Parathyroid adenoma (tissue), 2 donors: ENCODE results near the gene MLLT1.

Experiments used
- H2AFZ ChIP-seq: fragments of 300-600 bp; sonication (generic); one replicate; pipeline ENCODE4 v1.7.0; 2017; ENCODE audit warnings: antibody characterized with exemption, mild to moderate bottlenecking
- H3K27ac ChIP-seq: fragments of 300-600 bp; sonication (generic); one replicate; pipeline ENCODE4 v1.7.0; 2017
- H3K27me3 ChIP-seq: fragments of 300-600 bp; sonication (generic); one replicate; pipeline ENCODE4 v1.7.0; 2017; ENCODE audit warnings: low read length; ENCODE audit not compliant: control insufficient read depth, insufficient read depth
- H3K36me3 ChIP-seq: fragments of 300-600 bp; sonication (generic); one replicate; pipeline ENCODE4 v1.7.0; 2017; ENCODE audit warnings: low read length; ENCODE audit not compliant: control insufficient read depth, insufficient read depth
- H3K4me1 ChIP-seq: fragments of 300-600 bp; sonication (generic); one replicate; pipeline ENCODE4 v1.7.0; 2017; ENCODE audit warnings: control low read depth
- H3K4me2 ChIP-seq: fragments of 300-600 bp; sonication (generic); one replicate; pipeline ENCODE4 v1.7.0; 2017; ENCODE audit warnings: low read length
- H3K4me3 ChIP-seq: fragments of 300-600 bp; sonication (generic); one replicate; pipeline ENCODE4 v1.7.0; 2017; ENCODE audit warnings: low read depth, low read length
- H3K79me2 ChIP-seq: fragments of 300-600 bp; sonication (generic); one replicate; pipeline ENCODE4 v1.7.0; 2017; ENCODE audit warnings: control low read depth
- H3K9ac ChIP-seq: fragments of 300-600 bp; sonication (generic); one replicate; pipeline ENCODE4 v1.7.0; 2017; ENCODE audit warnings: mild to moderate bottlenecking
- H3K9me3 ChIP-seq: fragments of 300-600 bp; sonication (generic); one replicate; pipeline ENCODE4 v1.7.0; 2017; ENCODE audit warnings: low read length; ENCODE audit not compliant: control insufficient read depth
- TF ChIP-seq, protein P1 (sequence below): fragments of 300-600 bp; sonication (generic); IDR thresholded peaks from one replicate; pipeline ENCODE4 v1.7.0; 2017; ENCODE audit warnings: antibody characterized with exemption, mild to moderate bottlenecking
- donor health status: primary hyperparathyroidism.

Gene MLLT1

GRCh38 chr19:6250909-6251308, 28.9 kb downstream of the MLLT1 start:
- peaks cover 85% of the 10 kb centered on the region for H3K79me2 ChIP-seq
- H3K4me2 ChIP-seq = no peak overlapping the region
- no peak overlapping the region for H3K27ac ChIP-seq
- peaks cover 35% of the 10 kb centered on the region for H3K4me1 ChIP-seq
- no peak overlapping the region for H3K4me3 ChIP-seq
- no peaks in the 10 kb centered on the region for H3K27me3 ChIP-seq
- H3K9ac ChIP-seq = no peak overlapping the region
- TF ChIP-seq, protein P1, sequence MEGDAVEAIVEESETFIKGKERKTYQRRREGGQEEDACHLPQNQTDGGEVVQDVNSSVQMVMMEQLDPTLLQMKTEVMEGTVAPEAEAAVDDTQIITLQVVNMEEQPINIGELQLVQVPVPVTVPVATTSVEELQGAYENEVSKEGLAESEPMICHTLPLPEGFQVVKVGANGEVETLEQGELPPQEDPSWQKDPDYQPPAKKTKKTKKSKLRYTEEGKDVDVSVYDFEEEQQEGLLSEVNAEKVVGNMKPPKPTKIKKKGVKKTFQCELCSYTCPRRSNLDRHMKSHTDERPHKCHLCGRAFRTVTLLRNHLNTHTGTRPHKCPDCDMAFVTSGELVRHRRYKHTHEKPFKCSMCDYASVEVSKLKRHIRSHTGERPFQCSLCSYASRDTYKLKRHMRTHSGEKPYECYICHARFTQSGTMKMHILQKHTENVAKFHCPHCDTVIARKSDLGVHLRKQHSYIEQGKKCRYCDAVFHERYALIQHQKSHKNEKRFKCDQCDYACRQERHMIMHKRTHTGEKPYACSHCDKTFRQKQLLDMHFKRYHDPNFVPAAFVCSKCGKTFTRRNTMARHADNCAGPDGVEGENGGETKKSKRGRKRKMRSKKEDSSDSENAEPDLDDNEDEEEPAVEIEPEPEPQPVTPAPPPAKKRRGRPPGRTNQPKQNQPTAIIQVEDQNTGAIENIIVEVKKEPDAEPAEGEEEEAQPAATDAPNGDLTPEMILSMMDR = no peak
- no peaks in the 10 kb centered on the region for H3K9me3 ChIP-seq
- no peaks in the 10 kb centered on the region for H3K36me3 ChIP-seq
- H2AFZ ChIP-seq = no peak overlapping the region

DNA sequence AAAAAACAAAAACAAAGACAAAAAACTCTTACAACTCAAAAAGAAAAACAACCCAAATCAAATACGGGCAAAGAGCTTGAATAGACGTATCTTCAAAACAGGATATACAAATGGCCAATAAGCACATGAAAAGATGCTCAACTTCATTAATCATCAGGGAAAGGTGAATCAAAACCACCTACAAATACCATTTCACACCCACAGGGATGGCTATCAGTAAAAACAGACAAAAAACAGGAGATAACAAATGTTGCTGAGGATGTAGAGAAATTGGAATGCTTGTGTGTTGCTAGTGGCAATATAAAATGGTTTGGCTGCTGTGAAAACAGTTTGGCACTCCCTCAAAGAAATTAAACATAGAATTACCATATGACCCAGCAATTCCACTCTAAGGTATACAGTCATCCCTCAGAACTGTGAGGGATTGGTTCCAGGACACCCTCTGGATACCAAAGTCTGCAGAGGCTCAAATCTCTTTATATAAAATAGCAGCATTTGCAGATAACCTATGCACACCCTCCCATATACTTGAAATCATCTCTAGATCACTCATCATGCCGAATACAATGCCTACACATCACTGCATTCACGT, 29.7 kb downstream of the MLLT1 start:
- no peaks in the 10 kb centered on the region for H3K27me3 ChIP-seq
- peaks cover 35% of the 10 kb centered on the region for H3K4me1 ChIP-seq
- peaks cover 81% of the 10 kb centered on the region for H3K79me2 ChIP-seq
- no peak overlapping the region for H3K27ac ChIP-seq
- H3K4me2 ChIP-seq = no peak overlapping the region
- no peak overlapping the region for H3K9ac ChIP-seq
- H3K9me3 ChIP-seq = no peaks in the 10 kb centered on the region
- H2AFZ ChIP-seq = no peak overlapping the region
- H3K36me3 ChIP-seq = no peaks in the 10 kb centered on the region
- no peak overlapping the region for H3K4me3 ChIP-seq
- TF ChIP-seq, protein P1 = no peak

- no peak overlapping the region for H3K27ac ChIP-seq
- TF ChIP-seq, protein P1 = no peak
- H3K79me2 ChIP-seq = peaks cover 83% of the 10 kb centered on the region
- no peak overlapping the region for H3K4me2 ChIP-seq
- H3K9ac ChIP-seq = no peak overlapping the region
- no peak overlapping the region for H2AFZ ChIP-seq
- no peaks in the 10 kb centered on the region for H3K36me3 ChIP-seq
- H3K9me3 ChIP-seq = no peaks in the 10 kb centered on the region
- H3K4me3 ChIP-seq = no peak overlapping the region
- peaks cover 34% of the 10 kb centered on the region for H3K4me1 ChIP-seq
- no peaks in the 10 kb centered on the region for H3K27me3 ChIP-seq
These were observed 30.5 kb downstream of the MLLT1 start for GRCh38 chr19:6249296-6249695.

DNA sequence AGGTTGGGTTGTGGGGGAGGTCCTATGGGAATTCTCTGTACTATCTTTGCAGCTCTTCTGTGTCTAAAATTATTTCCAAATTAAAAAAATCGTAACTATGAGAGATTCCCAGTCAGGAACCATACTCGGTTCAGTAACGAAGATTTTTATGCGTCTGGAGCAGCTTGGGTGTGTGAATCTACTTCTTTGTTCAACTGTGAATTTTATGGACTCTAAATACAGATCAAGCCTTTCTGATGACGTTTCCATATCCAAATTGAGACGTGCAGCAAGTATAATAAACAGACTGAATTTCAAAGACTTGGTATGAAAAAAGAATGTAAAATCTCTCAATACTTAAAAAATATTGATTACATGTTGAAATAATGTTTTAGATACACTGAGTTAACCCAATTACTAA, 30.9 kb downstream of the MLLT1 start:
- no peak overlapping the region for H3K9ac ChIP-seq
- no peak overlapping the region for H3K4me3 ChIP-seq
- TF ChIP-seq, protein P1 = no peak
- no peaks in the 10 kb centered on the region for H3K27me3 ChIP-seq
- H2AFZ ChIP-seq = no peak overlapping the region
- H3K27ac ChIP-seq = no peak overlapping the region
- H3K36me3 ChIP-seq = no peaks in the 10 kb centered on the region
- no peaks in the 10 kb centered on the region for H3K9me3 ChIP-seq
- H3K4me2 ChIP-seq = no peak overlapping the region
- peaks cover 83% of the 10 kb centered on the region for H3K79me2 ChIP-seq
- peaks cover 29% of the 10 kb centered on the region for H3K4me1 ChIP-seq

DNA sequence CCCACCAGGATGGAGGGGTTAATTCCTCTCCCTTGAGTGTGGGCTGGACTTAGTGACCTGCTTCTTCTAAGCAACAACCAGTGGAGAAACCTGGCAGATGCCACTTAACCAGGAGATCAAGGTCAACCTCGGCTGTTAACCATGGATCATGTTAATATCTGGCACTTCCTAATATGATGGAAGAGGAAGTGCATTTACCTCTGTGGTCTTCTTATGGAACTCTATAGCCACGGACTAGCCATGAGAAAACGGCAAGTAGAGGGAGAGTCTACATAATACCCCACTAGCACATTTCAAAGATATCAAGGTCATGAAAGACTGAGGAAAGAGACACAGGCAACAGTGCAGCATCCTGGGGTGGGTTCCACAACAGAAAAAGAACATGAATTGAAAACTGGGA, 31.4 kb downstream of the MLLT1 start:
- TF ChIP-seq, protein P1 = no peak
- Histone ChIP-seq H3K27ac (no peak overlapping the region), H2AFZ (no peak overlapping the region), H3K4me2 (no peak overlapping the region), H3K4me1 (peaks cover 28% of the 10 kb centered on the region), H3K79me2 (peaks cover 82% of the 10 kb centered on the region), H3K36me3 (no peaks in the 10 kb centered on the region), H3K9me3 (no peaks in the 10 kb centered on the region), H3K9ac (no peak overlapping the region), H3K27me3 (no peaks in the 10 kb centered on the region), H3K4me3 (no peak overlapping the region)
